ENCODE measurements around the gene CHTF18. TPM values are rescaled to one million over a fixed set of nuclear protein-coding genes. Genes with fewer than 3 reads are reported as not detected.

CHTF18 gene
- total RNA-seq, 4 donors from 2014 or later, result 5.0 to 17.8 (median 7.3) TPM

GRCh38 chr16:781346-782010, 6.9 kb upstream of the CHTF18 start:
- Histone ChIP-seq H3K27me3 (peaks cover 0 to 69% (median 2%) of the 10 kb centered on the region in 4 donors), H3K36me3 (peaks cover 0 to 9% (median 0%) of the 10 kb centered on the region in 3 donors), H3K4me3 (no peak overlapping the region), H3K27ac (no peak overlapping the region), H3K9me3 (no peaks in the 10 kb centered on the region), H3K4me1 (peaks cover 12 to 36% (median 15%) of the 10 kb centered on the region in 3 donors)
- no peak for DNase-seq
- TF ChIP-seq CTCF (IDR thresholded peaks at IDR 0.05) (no peak), POLR2A (IDR thresholded peaks at IDR 0.05) (no peak)
- 80% methylated on average over 1 of the region's 19 CpGs; no CpG with 5 or more reads in 1 of the 2 donors for WGBS, 2 donors
- intact Hi-C loops (cut with DNase I), result no loop called here

GRCh38 chr16:782258-782657, 6.2 kb upstream of the CHTF18 start:
- no peak for TF ChIP-seq CTCF (IDR thresholded peaks at IDR 0.05)
- H3K9me3 ChIP-seq, result no peaks in the 10 kb centered on the region
- H3K27ac ChIP-seq, result no peak overlapping the region
- DNase-seq, result no peak
- 43 to 49% methylated on average over 3 to 6 of the region's 6 CpGs for WGBS, 2 donors
- intact Hi-C loops (cut with DNase I), result no loop called here
- H3K27me3 ChIP-seq, result peaks cover 0 to 62% (median 2%) of the 10 kb centered on the region in 4 donors
- H3K4me3 ChIP-seq, result no peak overlapping the region
- peaks cover 17 to 43% (median 21%) of the 10 kb centered on the region in 3 donors for H3K4me1 ChIP-seq
- H3K36me3 ChIP-seq, result peaks cover 0 to 16% (median 0%) of the 10 kb centered on the region in 3 donors

- WGBS, 2 donors, result no CpG with 5 or more reads among the region's 36 CpGs
- intact Hi-C loops (cut with DNase I), result no loop called here
- Histone ChIP-seq H3K4me3 (no peak overlapping the region), H3K27ac (no peak overlapping the region), H3K4me1 (peaks cover 23 to 50% (median 26%) of the 10 kb centered on the region in 3 donors), H3K36me3 (peaks cover 0 to 16% (median 0%) of the 10 kb centered on the region in 3 donors), H3K27me3 (peaks cover 0 to 55% (median 2%) of the 10 kb centered on the region in 4 donors), H3K9me3 (no peaks in the 10 kb centered on the region)
- no peak for DNase-seq
- TF ChIP-seq CTCF (IDR thresholded peaks at IDR 0.05) (no peak), POLR2A (IDR thresholded peaks at IDR 0.05) (no peak)
Measured at GRCh38 chr16:782766-783403, 5.5 kb upstream of the CHTF18 start.

- Histone ChIP-seq H3K27me3 (peaks cover 0 to 48% (median 2%) of the 10 kb centered on the region in 4 donors), H3K4me3 (no peak overlapping the region), H3K9me3 (no peaks in the 10 kb centered on the region), H3K4me1 (peaks cover 24 to 52% (median 26%) of the 10 kb centered on the region in 3 donors), H3K36me3 (peaks cover 0 to 16% (median 0%) of the 10 kb centered on the region in 3 donors), H3K27ac (no peak overlapping the region)
- intact Hi-C loops (cut with DNase I), result no loop called here
- no peak for DNase-seq
- no peak for TF ChIP-seq POLR2A (IDR thresholded peaks at IDR 0.05)
- TF ChIP-seq CTCF (IDR thresholded peaks at IDR 0.05), result no peak
- 33 to 34% methylated on average over 5 to 8 of the region's 17 CpGs for WGBS, 2 donors
Measured at GRCh38 chr16:783404-784161, 4.8 kb upstream of the CHTF18 start.

Measured in esophagus squamous epithelium (tissue), 5 donors.